GM18868 (cell line): ENCODE data around the gene SGK1.
A peak's percentile ranks its signal among the peaks of the same experiment; 100 is the strongest.

Experiments
- ATAC-seq: cut with Tn5 transposase; IDR thresholded peaks from one replicate; pipeline ENCODE4 v1.9.1; 2021; ENCODE audit warnings: mild to moderate bottlenecking, moderate library complexity; ENCODE audit not compliant: unreplicated experiment

The SGK1 gene

GRCh38 chr6:134317471-134318131 lies at the start of gene SGK1:
Gene SGK1, minus strand, starts transcription at chr6:134318112. Its CDS starts 652 bp downstream, at chr6:134317460.
- ATAC-seq: peak; percentile 57

DNA sequence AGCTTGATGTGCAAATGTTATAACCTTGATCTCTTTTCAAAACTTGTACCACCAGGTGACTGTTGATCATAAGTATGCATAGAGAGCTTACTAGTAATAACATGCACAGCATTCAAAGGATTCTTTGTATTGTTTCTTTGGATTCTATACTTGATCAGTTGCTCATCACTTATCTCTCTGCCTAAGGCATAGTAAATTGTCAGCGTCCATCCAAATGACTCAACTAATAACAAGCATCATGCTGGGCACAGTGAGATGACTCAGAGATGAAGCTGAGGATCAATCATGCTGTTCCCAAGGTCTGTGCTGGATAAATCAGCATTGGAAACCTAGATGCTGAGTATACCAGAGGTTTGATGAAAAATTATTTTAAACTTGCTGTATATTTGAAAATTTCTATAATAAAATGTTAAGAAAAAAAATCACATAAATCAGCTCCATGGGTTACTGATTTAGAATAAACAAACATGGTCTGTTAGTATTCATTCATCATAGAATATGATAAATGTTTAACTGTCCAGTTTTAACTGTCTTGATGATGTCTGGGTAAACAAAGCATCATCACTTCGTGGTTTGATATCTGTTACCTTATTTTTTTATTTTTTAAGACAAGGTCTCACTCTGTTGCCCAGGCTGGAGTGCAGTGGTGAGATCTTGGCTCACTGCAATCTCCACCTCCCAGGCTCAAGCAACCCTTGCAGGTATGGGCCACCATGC lies 45.6 kb upstream of the SGK1 start:
- ATAC-seq: no peak

DNA sequence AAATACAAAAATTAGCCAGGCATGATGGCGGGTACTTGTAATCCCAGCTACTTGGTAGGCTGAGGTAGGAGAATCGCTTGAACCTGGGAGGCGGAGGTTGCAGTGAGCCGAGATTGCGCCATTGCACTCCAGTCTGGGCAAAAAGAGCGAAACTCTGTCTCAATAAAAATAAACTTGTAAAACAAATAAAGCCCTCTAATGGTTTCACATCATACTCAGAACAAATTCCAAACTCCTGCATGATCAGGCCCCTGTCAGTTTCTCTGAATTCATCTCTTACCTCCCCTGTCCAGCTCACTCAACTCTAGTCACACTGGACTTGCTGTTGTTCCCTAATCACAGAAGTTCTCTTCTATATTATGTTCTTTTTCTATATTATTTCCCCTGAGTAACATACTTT lies 43.1 kb upstream of the SGK1 start:
- ATAC-seq: no peak

GRCh38 chr6:134359302-134359701 lies 41.4 kb upstream of the SGK1 start:
- ATAC-seq: no peak

DNA sequence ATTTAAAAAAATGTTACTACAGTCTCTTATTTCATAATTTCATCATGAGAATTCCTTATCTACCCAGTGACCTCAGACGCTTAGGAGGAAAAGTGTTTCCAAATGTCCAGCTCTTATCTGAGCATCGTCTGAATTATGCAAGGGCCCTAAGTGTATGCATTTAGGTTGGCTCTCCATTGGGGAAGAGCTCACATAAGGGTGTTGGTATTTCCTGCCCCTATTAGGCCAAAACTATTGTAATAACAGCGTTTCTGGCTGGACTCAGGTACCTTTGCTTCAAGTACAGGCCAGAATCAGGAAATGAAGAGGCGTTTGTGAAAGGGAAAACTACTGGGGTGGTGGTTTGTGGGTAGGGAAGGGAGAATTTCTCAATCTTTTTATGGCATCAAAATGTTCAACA lies 40.4 kb upstream of the SGK1 start:
- no peak for ATAC-seq

DNA sequence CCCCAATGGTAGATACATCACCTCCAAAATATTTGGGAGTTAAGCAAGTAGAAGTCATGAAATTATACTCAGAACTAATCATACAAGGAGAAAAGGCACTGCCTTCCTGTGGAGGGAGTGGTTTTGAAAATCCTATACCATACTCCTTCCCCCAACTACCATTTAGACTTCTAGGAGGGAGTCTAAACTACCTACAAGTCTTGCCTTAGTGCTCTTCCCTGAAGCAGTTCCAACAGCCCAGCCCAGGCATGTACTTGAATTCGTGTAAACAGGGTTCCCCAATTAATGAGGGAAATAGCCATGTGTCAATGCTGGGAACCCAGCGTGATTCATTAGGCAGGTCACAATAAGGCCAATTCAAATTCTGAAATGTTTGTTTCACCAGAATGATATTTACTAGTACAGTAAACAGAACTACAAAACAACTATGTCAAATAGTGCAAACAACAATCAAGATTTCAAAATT lies 39.1 kb upstream of the SGK1 start:
- ATAC-seq: no peak

DNA sequence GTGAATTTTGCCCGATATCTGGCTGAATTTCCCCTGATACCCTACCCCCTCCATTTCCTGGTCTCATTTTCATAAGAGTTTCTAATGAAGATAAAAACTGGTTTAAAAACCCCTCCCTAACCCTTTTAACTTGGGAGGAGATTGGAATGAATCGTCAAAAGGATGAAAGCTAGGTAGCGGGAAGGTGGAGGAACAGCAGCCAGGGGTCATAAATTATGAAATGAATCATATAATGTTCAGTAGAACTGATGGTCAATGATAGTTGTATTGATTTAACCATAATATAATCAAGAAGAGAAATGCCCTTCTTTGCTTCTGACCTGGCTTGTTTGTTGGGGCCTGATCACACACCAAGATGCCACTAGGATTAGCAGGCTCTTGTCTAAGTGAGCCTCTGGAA lies 38.5 kb upstream of the SGK1 start:
- no peak for ATAC-seq

GRCh38 chr6:134352786-134353480 lies 35.0 kb upstream of the SGK1 start:
- no peak for ATAC-seq

- no peak for ATAC-seq
These were observed 33.9 kb upstream of the SGK1 start for GRCh38 chr6:134351615-134352474.

GRCh38 chr6:134347885-134348805 lies 30.2 kb upstream of the SGK1 start:
- no peak for ATAC-seq

DNA sequence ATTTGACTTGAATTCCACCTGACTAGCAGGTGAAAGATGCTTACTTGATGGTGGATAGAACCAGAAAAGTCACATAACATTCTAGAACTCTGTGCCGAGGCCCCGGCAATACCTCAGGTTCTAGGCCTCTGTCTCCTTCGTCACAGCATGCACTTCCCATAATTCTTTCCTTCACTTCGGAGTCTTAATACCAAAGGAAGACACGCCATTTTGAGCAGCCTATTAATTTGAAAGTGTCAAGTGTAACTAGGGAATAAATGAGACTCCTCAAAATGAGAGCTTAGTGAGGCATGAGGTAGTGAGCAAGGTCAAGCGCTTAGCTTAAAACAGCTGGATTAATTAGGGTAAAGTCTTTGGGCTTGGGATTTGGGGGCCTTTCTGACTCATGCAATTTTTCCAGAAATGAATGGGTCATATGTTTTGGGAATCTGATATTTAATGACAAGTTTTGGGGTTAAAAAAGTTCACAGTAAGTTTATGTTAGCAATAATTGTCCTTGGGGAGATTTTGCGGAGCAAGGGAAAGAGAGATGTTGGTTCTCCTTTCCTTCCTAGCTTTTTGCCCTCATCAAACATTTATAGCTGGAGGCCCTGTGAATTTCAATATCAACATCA lies 29.1 kb upstream of the SGK1 start:
- no peak for ATAC-seq

DNA sequence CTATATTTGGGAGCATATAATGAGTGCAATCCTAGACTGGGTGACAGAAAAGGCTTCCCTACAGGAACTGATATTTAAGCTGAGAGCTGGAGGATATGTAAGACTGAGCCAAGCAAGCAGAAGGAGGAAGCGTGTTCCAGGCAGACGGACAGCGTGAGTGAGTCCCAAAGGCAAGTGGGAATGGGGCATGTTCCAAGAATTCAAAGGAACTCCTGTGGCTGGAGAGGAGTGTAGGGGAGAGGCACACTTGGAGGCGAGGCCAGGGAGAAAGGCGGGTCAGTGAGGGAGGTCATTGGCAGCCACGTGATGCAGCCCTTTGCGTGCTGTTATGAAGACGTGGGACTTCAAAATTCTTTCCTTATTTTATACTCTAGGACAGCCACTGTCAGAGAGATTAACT lies 27.9 kb upstream of the SGK1 start:
- ATAC-seq: no peak

GRCh38 chr6:134343066-134343465 lies 25.2 kb upstream of the SGK1 start:
- no peak for ATAC-seq

GRCh38 chr6:134341999-134342567 lies 24.2 kb upstream of the SGK1 start:
- no peak for ATAC-seq

GRCh38 chr6:134340179-134340975 lies 22.5 kb upstream of the SGK1 start:
- ATAC-seq: no peak

- no peak for ATAC-seq
These were observed 21.3 kb upstream of the SGK1 start for GRCh38 chr6:134339216-134339615.

- ATAC-seq: no peak
These were observed 13.3 kb upstream of the SGK1 start for GRCh38 chr6:134331256-134331655.

GRCh38 chr6:134330555-134330954 lies 12.6 kb upstream of the SGK1 start:
- no peak for ATAC-seq
